Suprapubic skin (tissue), 4 donors: ENCODE measurements around the gene MAD1L1. TPM values are rescaled to one million over a fixed set of nuclear protein-coding genes. Genes with fewer than 3 reads are reported as not detected.

Experiments
- DNase-seq, 2 donors: peaks; one replicate each; pipeline ENCODE4 v3.0.0-alpha.2; 2019; ENCODE audit warnings: low spot score in 2 of 2
- H3K27ac ChIP-seq: fragments of 200-600 bp; sonication (generic); one replicate; pipeline ENCODE4 v1.5.1; 2019
- H3K27me3 ChIP-seq: fragments of 200-600 bp; sonication (generic); one replicate; pipeline ENCODE4 v1.5.1; 2019
- H3K36me3 ChIP-seq: fragments of 200-600 bp; sonication (generic); one replicate; pipeline ENCODE4 v1.5.1; 2019
- H3K4me1 ChIP-seq: fragments of 200-600 bp; sonication (generic); one replicate; pipeline ENCODE4 v1.5.1; 2019
- H3K4me3 ChIP-seq: fragments of 200-600 bp; sonication (generic); one replicate; pipeline ENCODE4 v1.5.1; 2019; ENCODE audit warnings: mild to moderate bottlenecking
- H3K9me3 ChIP-seq: fragments of 200-600 bp; sonication (generic); one replicate; pipeline ENCODE4 v1.5.1; 2019
- EP300 ChIP-seq: sonication (generic); formaldehyde crosslinking; IDR thresholded peaks from one replicate; pipeline ENCODE4 v1.6.1; 2017; ENCODE audit warnings: antibody characterized with exemption
- POLR2A ChIP-seq, 2 donors: fragments of 450-650 bp; IDR thresholded peaks; one replicate each; pipeline ENCODE4 v1.6.1; 2017; ENCODE audit warnings: antibody characterized with exemption in 2 of 2, mild to moderate bottlenecking in 2 of 2, moderate library complexity in 2 of 2
- POLR2AphosphoS5 ChIP-seq, 3 donors: sonication (generic); formaldehyde crosslinking; IDR thresholded peaks; one replicate each; pipeline ENCODE4 v1.6.1; 2017; ENCODE audit warnings: antibody characterized with exemption in 3 of 3
- WGBS: methylation state at CpG from one replicate; pipeline ENCODE4 v1.1.5; 2018; 5-methylcytosine and 5-hydroxymethylcytosine counted together
- total RNA-seq, 4 donors: library from RNA; depleted of rRNA; stranded (reverse); fragments of >200 nt; gene quantifications; one replicate each; pipeline ENCODE4 v1.1.0, GENCODE V29; 2016
- TF ChIP-seq, protein P1 (sequence below), 2 donors: fragments of 200-600 bp in 1 of 2; fragments of 450-650 bp in 1 of 2; sonication (generic) in 1 of 2; IDR thresholded peaks; one replicate each; pipeline ENCODE4 v1.5.1; 2016 to 2019; ENCODE audit warnings: antibody characterized with exemption in 2 of 2, mild to moderate bottlenecking in 1 of 2, moderate library complexity in 1 of 2

The MAD1L1 gene
- total RNA-seq, 4 donors from 2014 or later = 53.2 to 69.8 (median 62.2) TPM

DNA sequence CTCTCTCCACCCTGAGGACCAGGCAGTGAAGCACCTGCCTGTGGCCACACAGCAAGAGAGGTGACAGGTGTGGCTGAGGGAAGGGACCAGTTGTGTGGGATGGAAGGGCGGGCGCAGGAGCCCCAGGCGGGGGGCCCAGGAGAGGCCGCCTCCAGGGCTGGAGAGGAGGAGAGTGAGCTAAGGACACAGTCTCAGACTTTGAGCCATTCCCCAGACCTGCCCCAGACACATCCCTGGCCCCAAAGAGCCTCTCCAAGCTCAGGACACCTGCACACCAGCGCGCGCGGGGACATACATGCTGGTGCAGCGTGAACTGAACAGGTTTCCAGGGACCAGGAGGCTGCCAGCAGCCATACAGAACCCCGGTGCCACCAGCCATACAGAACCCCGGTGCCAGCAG, 237.3 kb downstream of the MAD1L1 start:
- Histone ChIP-seq H3K9me3 (no peaks in the 10 kb centered on the region), H3K36me3 (no peaks in the 10 kb centered on the region), H3K27me3 (no peaks in the 10 kb centered on the region), H3K27ac (no peak overlapping the region), H3K4me1 (peaks cover 3% of the 10 kb centered on the region), H3K4me3 (no peak overlapping the region)
- DNase-seq = no peak
- TF ChIP-seq POLR2A (IDR thresholded peaks at IDR 0.05) (no peak), POLR2AphosphoS5 (IDR thresholded peaks at IDR 0.05) (no peak), EP300 (no peak)
- TF ChIP-seq, protein P1, sequence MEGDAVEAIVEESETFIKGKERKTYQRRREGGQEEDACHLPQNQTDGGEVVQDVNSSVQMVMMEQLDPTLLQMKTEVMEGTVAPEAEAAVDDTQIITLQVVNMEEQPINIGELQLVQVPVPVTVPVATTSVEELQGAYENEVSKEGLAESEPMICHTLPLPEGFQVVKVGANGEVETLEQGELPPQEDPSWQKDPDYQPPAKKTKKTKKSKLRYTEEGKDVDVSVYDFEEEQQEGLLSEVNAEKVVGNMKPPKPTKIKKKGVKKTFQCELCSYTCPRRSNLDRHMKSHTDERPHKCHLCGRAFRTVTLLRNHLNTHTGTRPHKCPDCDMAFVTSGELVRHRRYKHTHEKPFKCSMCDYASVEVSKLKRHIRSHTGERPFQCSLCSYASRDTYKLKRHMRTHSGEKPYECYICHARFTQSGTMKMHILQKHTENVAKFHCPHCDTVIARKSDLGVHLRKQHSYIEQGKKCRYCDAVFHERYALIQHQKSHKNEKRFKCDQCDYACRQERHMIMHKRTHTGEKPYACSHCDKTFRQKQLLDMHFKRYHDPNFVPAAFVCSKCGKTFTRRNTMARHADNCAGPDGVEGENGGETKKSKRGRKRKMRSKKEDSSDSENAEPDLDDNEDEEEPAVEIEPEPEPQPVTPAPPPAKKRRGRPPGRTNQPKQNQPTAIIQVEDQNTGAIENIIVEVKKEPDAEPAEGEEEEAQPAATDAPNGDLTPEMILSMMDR (IDR thresholded peaks at IDR 0.05) = no peak
- 95% methylated on average over 6 of the region's 11 CpGs for WGBS

- no peak overlapping the region for H3K27ac ChIP-seq
- peaks cover 3% of the 10 kb centered on the region for H3K4me1 ChIP-seq
- 93% methylated on average over 11 of the region's 13 CpGs for WGBS
- H3K27me3 ChIP-seq = no peaks in the 10 kb centered on the region
- DNase-seq = no peak
- H3K4me3 ChIP-seq = no peak overlapping the region
- no peaks in the 10 kb centered on the region for H3K36me3 ChIP-seq
- TF ChIP-seq EP300 = no peak
- no peak for TF ChIP-seq POLR2A (IDR thresholded peaks at IDR 0.05)
- no peak for TF ChIP-seq POLR2AphosphoS5 (IDR thresholded peaks at IDR 0.05)
- TF ChIP-seq, protein P1 (IDR thresholded peaks at IDR 0.05) = no peak
- no peaks in the 10 kb centered on the region for H3K9me3 ChIP-seq
These were observed 237.8 kb downstream of the MAD1L1 start for GRCh38 chr7:1994931-1995330.

DNA sequence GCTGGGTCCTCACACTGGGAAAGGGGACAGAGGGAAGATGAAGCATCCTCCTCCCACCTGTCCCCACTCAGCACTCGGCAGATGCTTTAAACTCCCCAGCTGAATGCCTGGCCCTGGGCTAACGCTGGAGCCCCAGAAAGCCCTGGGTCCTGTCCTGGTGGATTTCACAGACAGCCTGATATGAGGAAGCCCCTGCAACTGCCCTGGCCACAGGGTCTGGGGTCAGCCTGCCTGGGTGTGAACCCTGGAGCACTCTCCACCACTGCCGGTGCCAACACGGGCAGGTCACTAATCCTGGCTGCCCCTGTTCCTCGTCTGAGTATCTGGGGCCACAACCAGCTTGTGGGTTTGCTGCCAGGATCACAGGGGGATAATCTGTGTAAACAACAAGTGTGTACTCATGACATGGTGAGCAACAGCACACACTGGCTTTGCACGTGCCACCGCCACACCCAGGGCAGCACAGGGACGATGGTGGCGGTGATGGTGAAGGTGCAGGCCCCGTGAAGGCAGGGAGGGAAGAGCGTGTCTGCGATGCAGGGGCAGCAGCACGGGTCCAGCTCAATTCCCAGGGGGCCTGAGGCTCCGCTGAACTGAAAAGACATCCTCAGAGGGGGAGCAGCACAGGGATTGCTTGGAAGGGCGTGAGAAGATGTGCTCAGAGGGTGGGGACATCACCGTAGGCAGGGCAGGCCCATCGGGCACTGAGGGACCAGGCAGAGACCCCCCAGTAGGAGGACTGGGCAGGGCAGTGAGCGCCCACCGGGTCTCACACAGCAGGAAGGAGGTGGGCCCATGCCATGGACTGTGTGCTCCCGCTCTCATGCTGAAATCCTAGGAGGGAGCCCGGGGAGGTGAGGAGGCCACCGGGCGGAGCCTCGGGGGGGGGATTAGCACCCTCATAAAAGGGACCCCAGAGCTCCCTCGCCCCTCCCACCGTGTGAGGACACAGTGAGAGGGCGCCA, 238.7 kb downstream of the MAD1L1 start:
- no peaks in the 10 kb centered on the region for H3K36me3 ChIP-seq
- H3K4me3 ChIP-seq = no peak overlapping the region
- 87% methylated on average over 18 of the region's 27 CpGs for WGBS
- peaks cover 3% of the 10 kb centered on the region for H3K4me1 ChIP-seq
- DNase-seq = no peak
- no peaks in the 10 kb centered on the region for H3K27me3 ChIP-seq
- TF ChIP-seq EP300 (no peak), POLR2A (IDR thresholded peaks at IDR 0.05) (no peak), POLR2AphosphoS5 (IDR thresholded peaks at IDR 0.05) (no peak)
- TF ChIP-seq, protein P1 (IDR thresholded peaks at IDR 0.05) = no peak
- no peaks in the 10 kb centered on the region for H3K9me3 ChIP-seq
- H3K27ac ChIP-seq = no peak overlapping the region

DNA sequence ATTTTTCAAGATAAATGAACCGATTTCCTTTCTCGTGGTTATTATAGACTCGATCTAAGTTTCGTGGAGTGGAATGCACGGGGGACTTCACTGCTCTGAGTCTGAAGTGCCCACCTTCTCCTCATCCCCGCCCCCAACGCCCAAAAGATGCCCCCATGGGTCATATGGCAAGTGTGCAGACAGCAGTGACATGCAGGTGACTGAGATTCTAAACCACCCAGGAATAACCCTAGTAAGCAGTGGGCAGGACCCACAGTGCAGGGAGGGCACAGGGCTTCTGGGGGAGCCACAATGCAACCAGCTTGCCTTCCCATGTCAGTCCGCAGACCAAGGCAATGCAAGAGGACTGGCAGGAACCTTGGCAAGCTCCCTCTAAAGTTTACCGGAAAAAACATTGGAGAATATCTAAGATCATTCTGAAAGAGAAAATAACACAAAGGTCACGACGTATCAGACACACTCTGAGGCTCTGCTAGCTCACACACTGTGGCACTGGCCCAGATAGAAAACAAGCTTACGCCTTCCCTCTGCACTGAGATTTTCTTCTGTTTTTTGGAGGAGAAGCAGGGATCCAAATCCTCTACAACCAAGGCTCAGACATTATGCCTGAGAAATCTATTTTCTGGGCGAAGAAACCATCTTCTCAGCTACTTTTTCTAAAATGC, 239.6 kb downstream of the MAD1L1 start:
- H3K4me1 ChIP-seq = peaks cover 3% of the 10 kb centered on the region
- no peak overlapping the region for H3K4me3 ChIP-seq
- H3K27ac ChIP-seq = no peak overlapping the region
- 86% methylated on average over 13 of the region's 13 CpGs for WGBS
- H3K9me3 ChIP-seq = no peaks in the 10 kb centered on the region
- H3K36me3 ChIP-seq = no peaks in the 10 kb centered on the region
- no peaks in the 10 kb centered on the region for H3K27me3 ChIP-seq
- DNase-seq = no peak
- TF ChIP-seq, protein P1 (IDR thresholded peaks at IDR 0.05) = no peak
- TF ChIP-seq EP300 (no peak), POLR2AphosphoS5 (IDR thresholded peaks at IDR 0.05) (no peak), POLR2A (IDR thresholded peaks at IDR 0.05) (no peak)

DNA sequence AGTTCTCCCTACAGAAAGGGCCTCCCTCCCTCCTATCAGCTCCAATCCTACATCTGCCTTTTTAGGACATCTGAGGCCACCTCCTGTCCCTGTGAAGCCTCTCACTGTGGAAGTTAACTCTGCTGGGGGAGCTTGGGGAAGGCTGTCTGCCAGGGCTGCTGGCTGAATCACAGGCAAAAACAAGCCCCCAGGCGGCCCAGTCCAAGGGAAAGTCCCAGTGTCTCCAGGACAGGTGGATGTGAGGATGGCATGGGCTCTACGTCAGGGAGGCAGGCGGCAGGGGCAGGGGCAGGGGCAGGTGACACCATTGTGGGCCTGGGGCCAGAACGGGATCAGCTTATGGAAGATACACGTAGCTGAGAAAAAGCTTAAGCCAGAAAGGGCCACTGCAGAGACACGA, 240.2 kb downstream of the MAD1L1 start:
- Histone ChIP-seq H3K4me1 (peaks cover 3% of the 10 kb centered on the region), H3K9me3 (no peaks in the 10 kb centered on the region), H3K36me3 (no peaks in the 10 kb centered on the region), H3K4me3 (no peak overlapping the region), H3K27ac (no peak overlapping the region), H3K27me3 (no peaks in the 10 kb centered on the region)
- 76% methylated on average over 6 of the region's 6 CpGs for WGBS
- TF ChIP-seq, protein P1 (IDR thresholded peaks at IDR 0.05) = no peak
- TF ChIP-seq POLR2AphosphoS5 (IDR thresholded peaks at IDR 0.05) (no peak), EP300 (no peak), POLR2A (IDR thresholded peaks at IDR 0.05) (no peak)
- DNase-seq = no peak
